Cardiac atrium fibroblast (primary cell): ENCODE results near the gene IL17RD. TPM values are rescaled to one million over a fixed set of nuclear protein-coding genes. Genes with fewer than 3 reads are reported as not detected.

ENCODE experiments used
- total RNA-seq: library from RNA; depleted of rRNA; stranded (reverse); fragments of >200 nt; gene quantifications from 2 replicates; pipeline ENCODE4 v1.2.3, GENCODE V29; 2015

Gene IL17RD
- total RNA-seq = 1.3 and 3.6 TPM in 2 replicates

DNA sequence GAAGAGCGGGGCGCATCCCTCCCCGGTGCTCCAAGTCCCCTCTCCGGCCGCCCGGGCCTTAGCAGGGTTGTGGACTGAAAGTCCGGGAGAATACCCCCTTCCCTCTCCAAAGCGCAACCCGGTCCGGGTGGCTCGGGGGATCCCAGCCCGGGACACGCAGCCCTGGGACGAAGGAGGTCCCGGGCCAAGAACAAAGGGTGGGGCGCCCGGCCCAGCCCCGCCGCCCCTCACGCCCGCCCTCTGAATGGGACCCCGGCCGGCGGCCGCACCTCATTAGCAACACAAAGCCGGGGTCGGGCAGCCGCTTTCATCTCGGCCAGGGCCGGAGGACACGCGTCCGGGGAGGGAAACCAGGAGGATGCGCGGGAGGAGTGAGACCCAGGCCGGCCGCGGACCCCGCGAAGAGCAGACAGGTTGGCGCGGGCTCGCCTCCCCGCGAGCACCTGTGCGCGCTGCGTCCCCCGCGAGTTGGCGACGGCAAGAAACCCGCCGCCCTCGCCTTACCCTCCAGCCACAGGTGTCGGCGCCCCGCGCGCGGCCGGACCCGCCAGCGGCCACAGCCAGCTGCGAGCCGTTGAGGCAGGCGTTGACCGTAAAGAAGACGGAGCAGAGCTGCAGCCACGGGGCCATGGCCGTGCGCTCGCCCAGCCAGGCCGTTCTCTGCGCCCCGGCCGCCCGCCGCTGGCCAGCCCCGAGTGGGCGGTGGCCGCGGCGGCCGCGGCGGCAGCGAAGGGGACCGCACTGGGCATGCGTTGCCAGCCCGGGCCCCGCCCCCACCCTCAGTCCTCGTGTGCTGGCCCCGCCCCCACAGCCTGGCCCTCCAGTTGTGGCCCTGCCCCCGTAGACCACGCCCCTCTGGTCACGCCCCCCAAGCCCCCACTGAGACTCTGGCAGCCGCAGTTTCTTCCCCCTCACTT is at the start of gene IL17RD:
IL17RD (minus strand) TSS at position 697 of the 917 bp plus-strand sequence; CDS start at position 630, 67 bp downstream.

DNA sequence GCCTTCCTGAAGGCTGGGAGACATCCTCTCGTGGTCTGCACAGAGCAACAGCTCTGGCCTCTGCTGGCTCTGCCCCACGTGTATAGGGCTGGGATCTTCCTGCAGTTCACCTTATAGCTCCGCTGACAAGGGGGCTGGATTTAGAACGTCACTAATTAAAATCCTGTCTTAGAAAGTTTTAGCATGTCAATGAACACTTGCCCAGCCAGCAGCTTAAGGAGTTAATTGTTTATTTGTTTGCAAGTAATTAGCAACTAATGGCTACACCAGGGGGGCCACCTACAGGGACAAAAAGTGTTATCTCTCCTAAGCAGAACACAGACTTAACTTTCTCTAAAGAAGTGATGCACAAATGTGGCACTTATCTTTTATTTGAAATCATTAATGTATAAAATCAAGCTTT is 34.7 kb upstream of the IL17RD start, which contains the start of gene HESX1:
HESX1 (minus strand) TSS at position 84 of the 403 bp plus-strand sequence; CDS start at position 24, 60 bp downstream.

DNA sequence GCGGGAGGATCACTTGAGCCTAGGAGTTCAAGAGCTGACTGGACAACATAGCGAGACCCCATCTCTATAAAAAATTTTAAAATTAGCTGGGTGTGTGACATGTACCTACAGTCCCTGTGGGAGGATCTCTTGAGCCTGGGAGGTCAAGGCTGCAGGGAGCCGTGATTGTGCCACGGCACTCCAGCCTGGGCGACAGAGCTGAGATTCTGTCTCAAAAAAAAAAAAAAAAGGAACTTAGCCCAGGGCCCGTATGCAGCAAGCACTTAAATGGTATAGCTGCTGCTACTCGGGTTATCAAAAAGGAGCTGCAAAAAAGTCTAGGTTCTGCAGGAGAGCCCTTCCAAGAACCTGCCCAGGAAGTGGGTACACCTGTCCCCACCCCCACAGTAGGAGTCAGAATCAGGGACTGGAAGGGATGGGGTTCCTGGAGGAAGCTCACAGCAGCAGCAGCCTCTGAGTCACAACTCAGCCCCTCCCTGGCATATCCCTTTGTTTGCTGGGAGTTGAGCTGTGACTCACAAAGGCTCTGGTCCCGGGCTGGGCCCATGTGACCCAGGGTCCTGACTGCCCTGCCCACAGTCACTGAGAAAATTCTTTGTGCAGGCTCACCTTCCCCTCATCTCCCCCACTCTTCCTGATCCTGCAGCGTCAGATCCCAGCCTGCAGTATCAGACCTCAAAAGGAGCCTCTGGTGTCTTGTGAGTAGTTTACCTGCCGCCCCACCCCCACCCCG is 104.9 kb downstream of the IL17RD start, which contains the start of gene SPATA12:
SPATA12 (plus strand) TSS at position 576 of the 733 bp plus-strand sequence. CDS start 13,031 bp downstream, outside the sequence.

Other genes with a start within 250 kb of the IL17RD start
- gene SPATA12, start 104.7 kb downstream of the IL17RD start, total RNA-seq = not detected in 2 replicates
- 0.16 TPM in 1 of 2 replicates, not detected in the other for gene HESX1, start 34.6 kb upstream of the IL17RD start, total RNA-seq
- gene APPL1, start 62.4 kb upstream of the IL17RD start, total RNA-seq = 16.4 and 24.3 TPM in 2 replicates
- not detected in 2 replicates for gene ASB14, start 127.3 kb upstream of the IL17RD start, total RNA-seq